ENCODE measurements around the gene NELFCD. TPM values are rescaled to one million over a fixed set of nuclear protein-coding genes. Genes with fewer than 3 reads are reported as not detected.
A peak's percentile ranks its signal among the peaks of the same experiment; 100 is the strongest.
"Not testable (repeated sequence)": the region's sequence is repeated elsewhere in the genome, so short reads cannot be mapped to it uniquely, and the experiment has no call there.

Gene NELFCD
- total and polyA plus RNA-seq, 2 donors = 42.2 to 60.6 TPM

- DNase-seq (ENCODE audit: low read depth in 6 of 9, low spot score in 9 of 9) = peak in 5 of 9 donors; percentile 7 to 49 (median 16)
- H3K27ac ChIP-seq (ENCODE audit: low read depth in 1 of 2, low read length in 1 of 2) = peak overlapping the region; percentile 47 to 92
- no peaks in the 10 kb centered on the region for H3K27me3 ChIP-seq (ENCODE audit: control insufficient read depth in 2 of 2, insufficient read depth in 1 of 2, low read length in 1 of 2)
- H3K4me3 ChIP-seq (ENCODE audit: low read length in 2 of 2) = peak overlapping the region; percentile 64 to 97
- peaks cover 4 to 10% of the 10 kb centered on the region in 2 donors for H3K36me3 ChIP-seq (ENCODE audit: control insufficient read depth in 2 of 2, insufficient read depth in 2 of 2, low read length in 1 of 2)
- no peaks in the 10 kb centered on the region for H3K9me3 ChIP-seq (ENCODE audit: control insufficient read depth in 2 of 2, insufficient read depth in 1 of 2, low read length in 1 of 2)
- peaks cover 12 to 22% of the 10 kb centered on the region in 2 donors for H3K4me1 ChIP-seq (ENCODE audit: control insufficient read depth in 2 of 2, insufficient read depth in 2 of 2, low read length in 2 of 2)
- 29% methylated on average over 29 of the region's 29 CpGs for WGBS
These were observed 740 bp downstream of the NELFCD start for GRCh38 chr20:58981628-58982364.

- no peak for DNase-seq (ENCODE audit: low read depth in 6 of 9, low spot score in 9 of 9)
- no peaks in the 10 kb centered on the region for H3K27me3 ChIP-seq (ENCODE audit: control insufficient read depth in 2 of 2, insufficient read depth in 1 of 2, low read length in 1 of 2)
- H3K9me3 ChIP-seq (ENCODE audit: control insufficient read depth in 2 of 2, insufficient read depth in 1 of 2, low read length in 1 of 2) = no peaks in the 10 kb centered on the region
- H3K27ac ChIP-seq (ENCODE audit: low read depth in 1 of 2, low read length in 1 of 2) = no peak overlapping the region
- no peak overlapping the region for H3K4me3 ChIP-seq (ENCODE audit: low read length in 2 of 2)
- peaks cover 10 to 18% of the 10 kb centered on the region in 2 donors for H3K36me3 ChIP-seq (ENCODE audit: control insufficient read depth in 2 of 2, insufficient read depth in 2 of 2, low read length in 1 of 2)
- WGBS = 96% methylated on average over 12 of the region's 12 CpGs
- H3K4me1 ChIP-seq (ENCODE audit: control insufficient read depth in 2 of 2, insufficient read depth in 2 of 2, low read length in 2 of 2) = peaks cover 12 to 22% of the 10 kb centered on the region in 2 donors
These were observed 1.5 kb downstream of the NELFCD start for GRCh38 chr20:58982406-58983114.

GRCh38 chr20:58983115-58983468 lies 2.0 kb downstream of the NELFCD start:
- not testable (repeated sequence) for DNase-seq (ENCODE audit: low read depth in 6 of 9, low spot score in 9 of 9); H3K4me3 ChIP-seq (ENCODE audit: low read length in 2 of 2); H3K27ac ChIP-seq (ENCODE audit: low read depth in 1 of 2, low read length in 1 of 2); H3K27me3 ChIP-seq (ENCODE audit: control insufficient read depth in 2 of 2, insufficient read depth in 1 of 2, low read length in 1 of 2); H3K9me3 ChIP-seq (ENCODE audit: control insufficient read depth in 2 of 2, insufficient read depth in 1 of 2, low read length in 1 of 2)
- H3K4me1 ChIP-seq (ENCODE audit: control insufficient read depth in 2 of 2, insufficient read depth in 2 of 2, low read length in 2 of 2) = peaks cover 12 to 22% of the 10 kb centered on the region in 2 donors
- peaks cover 16 to 23% of the 10 kb centered on the region in 2 donors for H3K36me3 ChIP-seq (ENCODE audit: control insufficient read depth in 2 of 2, insufficient read depth in 2 of 2, low read length in 1 of 2)
- 96% methylated on average over 12 of the region's 12 CpGs for WGBS

- H3K27ac ChIP-seq (ENCODE audit: low read depth in 1 of 2, low read length in 1 of 2) = no peak overlapping the region
- DNase-seq (ENCODE audit: low read depth in 6 of 9, low spot score in 9 of 9) = no peak
- H3K4me1 ChIP-seq (ENCODE audit: control insufficient read depth in 2 of 2, insufficient read depth in 2 of 2, low read length in 2 of 2) = peaks cover 12 to 22% of the 10 kb centered on the region in 2 donors
- H3K27me3 ChIP-seq (ENCODE audit: control insufficient read depth in 2 of 2, insufficient read depth in 1 of 2, low read length in 1 of 2) = no peaks in the 10 kb centered on the region
- H3K4me3 ChIP-seq (ENCODE audit: low read length in 2 of 2) = no peak overlapping the region
- no peaks in the 10 kb centered on the region for H3K9me3 ChIP-seq (ENCODE audit: control insufficient read depth in 2 of 2, insufficient read depth in 1 of 2, low read length in 1 of 2)
- H3K36me3 ChIP-seq (ENCODE audit: control insufficient read depth in 2 of 2, insufficient read depth in 2 of 2, low read length in 1 of 2) = peaks cover 31 to 39% of the 10 kb centered on the region in 2 donors
- WGBS = 97% methylated on average over 6 of the region's 6 CpGs
These were observed 3.6 kb downstream of the NELFCD start for GRCh38 chr20:58984691-58985090.

- H3K4me1 ChIP-seq (ENCODE audit: control insufficient read depth in 2 of 2, insufficient read depth in 2 of 2, low read length in 2 of 2) = peaks cover 12 to 19% of the 10 kb centered on the region in 2 donors
- WGBS = 97% methylated on average over 5 of the region's 5 CpGs
- no peak overlapping the region for H3K4me3 ChIP-seq (ENCODE audit: low read length in 2 of 2)
- peaks cover 38 to 48% of the 10 kb centered on the region in 2 donors for H3K36me3 ChIP-seq (ENCODE audit: control insufficient read depth in 2 of 2, insufficient read depth in 2 of 2, low read length in 1 of 2)
- no peak for DNase-seq (ENCODE audit: low read depth in 6 of 9, low spot score in 9 of 9)
- no peaks in the 10 kb centered on the region for H3K27me3 ChIP-seq (ENCODE audit: control insufficient read depth in 2 of 2, insufficient read depth in 1 of 2, low read length in 1 of 2)
- no peaks in the 10 kb centered on the region for H3K9me3 ChIP-seq (ENCODE audit: control insufficient read depth in 2 of 2, insufficient read depth in 1 of 2, low read length in 1 of 2)
- no peak overlapping the region for H3K27ac ChIP-seq (ENCODE audit: low read depth in 1 of 2, low read length in 1 of 2)
These were observed 4.6 kb downstream of the NELFCD start for GRCh38 chr20:58985656-58986055.

GRCh38 chr20:58986286-58986967 lies 5.4 kb downstream of the NELFCD start:
- no peak for DNase-seq (ENCODE audit: low read depth in 6 of 9, low spot score in 9 of 9)
- 96% methylated on average over 9 of the region's 9 CpGs for WGBS
- peaks cover 45 to 55% of the 10 kb centered on the region in 2 donors for H3K36me3 ChIP-seq (ENCODE audit: control insufficient read depth in 2 of 2, insufficient read depth in 2 of 2, low read length in 1 of 2)
- H3K27ac ChIP-seq (ENCODE audit: low read depth in 1 of 2, low read length in 1 of 2) = no peak overlapping the region
- peaks cover 12 to 17% of the 10 kb centered on the region in 2 donors for H3K4me1 ChIP-seq (ENCODE audit: control insufficient read depth in 2 of 2, insufficient read depth in 2 of 2, low read length in 2 of 2)
- no peaks in the 10 kb centered on the region for H3K9me3 ChIP-seq (ENCODE audit: control insufficient read depth in 2 of 2, insufficient read depth in 1 of 2, low read length in 1 of 2)
- no peaks in the 10 kb centered on the region for H3K27me3 ChIP-seq (ENCODE audit: control insufficient read depth in 2 of 2, insufficient read depth in 1 of 2, low read length in 1 of 2)
- no peak overlapping the region for H3K4me3 ChIP-seq (ENCODE audit: low read length in 2 of 2)

GRCh38 chr20:58986968-58987517 lies 6.0 kb downstream of the NELFCD start:
- no peak for DNase-seq (ENCODE audit: low read depth in 6 of 9, low spot score in 9 of 9)
- H3K27ac ChIP-seq (ENCODE audit: low read depth in 1 of 2, low read length in 1 of 2) = no peak overlapping the region
- 97% methylated on average over 8 of the region's 8 CpGs for WGBS

GRCh38 chr20:58987790-58988564 lies 6.9 kb downstream of the NELFCD start:
- no peaks in the 10 kb centered on the region for H3K27me3 ChIP-seq (ENCODE audit: control insufficient read depth in 2 of 2, insufficient read depth in 1 of 2, low read length in 1 of 2)
- H3K27ac ChIP-seq (ENCODE audit: low read depth in 1 of 2, low read length in 1 of 2) = no peak overlapping the region
- DNase-seq (ENCODE audit: low read depth in 6 of 9, low spot score in 9 of 9) = no peak
- H3K4me1 ChIP-seq (ENCODE audit: control insufficient read depth in 2 of 2, insufficient read depth in 2 of 2, low read length in 2 of 2) = peaks cover 5% of the 10 kb centered on the region in 2 donors
- peaks cover 56 to 71% of the 10 kb centered on the region in 2 donors for H3K36me3 ChIP-seq (ENCODE audit: control insufficient read depth in 2 of 2, insufficient read depth in 2 of 2, low read length in 1 of 2)
- H3K4me3 ChIP-seq (ENCODE audit: low read length in 2 of 2) = no peak overlapping the region
- WGBS = 98% methylated on average over 9 of the region's 9 CpGs
- H3K9me3 ChIP-seq (ENCODE audit: control insufficient read depth in 2 of 2, insufficient read depth in 1 of 2, low read length in 1 of 2) = no peaks in the 10 kb centered on the region

More at GRCh38 chr20:58986968-58987517, 6.0 kb downstream of the NELFCD start:
- no peak overlapping the region for H3K4me3 ChIP-seq (ENCODE audit: low read length in 2 of 2)
- peaks cover 48 to 62% of the 10 kb centered on the region in 2 donors for H3K36me3 ChIP-seq (ENCODE audit: control insufficient read depth in 2 of 2, insufficient read depth in 2 of 2, low read length in 1 of 2)
- peaks cover 12 to 13% of the 10 kb centered on the region in 2 donors for H3K4me1 ChIP-seq (ENCODE audit: control insufficient read depth in 2 of 2, insufficient read depth in 2 of 2, low read length in 2 of 2)
- no peaks in the 10 kb centered on the region for H3K27me3 ChIP-seq (ENCODE audit: control insufficient read depth in 2 of 2, insufficient read depth in 1 of 2, low read length in 1 of 2)
- H3K9me3 ChIP-seq (ENCODE audit: control insufficient read depth in 2 of 2, insufficient read depth in 1 of 2, low read length in 1 of 2) = no peaks in the 10 kb centered on the region

All from thymus (tissue), 11 donors.